Cardiac muscle cell (in vitro differentiated cells and primary cell): ENCODE measurements around the gene LRRC23. TPM values are rescaled to one million over a fixed set of nuclear protein-coding genes. Genes with fewer than 3 reads are reported as not detected.
A peak's percentile ranks its signal among the peaks of the same experiment; 100 is the strongest.

Experiments
- DNase-seq, 2 donors: peaks; one replicate each; pipeline versions ENCODE4 v3.0.0 to v3.0.0-alpha.2; 2010 to 2017; ENCODE audit warnings: low read depth in 1 of 2, low spot score in 1 of 2
- H3K27ac ChIP-seq: fragments of 200-600 bp; sonication (generic); 2 replicates; pipeline ENCODE4 v1.5.1; 2016
- H3K27me3 ChIP-seq: fragments of 200-600 bp; sonication (generic); 2 replicates; pipeline ENCODE4 v1.6.0; 2016; ENCODE audit warnings: control low read depth
- H3K36me3 ChIP-seq: fragments of 200-600 bp; sonication (generic); 2 replicates; pipeline ENCODE4 v1.5.1; 2016; ENCODE audit warnings: control low read depth
- H3K4me1 ChIP-seq: fragments of 200-600 bp; sonication (generic); 2 replicates; pipeline ENCODE4 v1.8.1; 2017; ENCODE audit warnings: low read depth, mild to moderate bottlenecking, mixed run types
- H3K4me3 ChIP-seq: fragments of 200-600 bp; sonication (generic); 2 replicates; pipeline ENCODE4 v1.5.1; 2016; ENCODE audit warnings: mild to moderate bottlenecking
- H3K9me3 ChIP-seq: fragments of 200-600 bp; sonication (generic); 2 replicates; pipeline ENCODE4 v1.5.1; 2017; ENCODE audit warnings: low read depth, mild to moderate bottlenecking, control low read depth
- polyA plus RNA-seq: library from polyadenylated mRNA; unstranded; fragments of >200 nt; fragmentation: Nextera tagmentation; extraction: Ambion mirVana; gene quantifications from 2 replicates; pipeline ENCODE4 v1.2.1, GENCODE V29; 2016
- total RNA-seq: library from RNA; depleted of rRNA; stranded (reverse); fragments of >200 nt; gene quantifications from 2 replicates; pipeline ENCODE4 v1.2.3, GENCODE V29; 2016
- TF ChIP-seq, protein P1 (sequence below): IDR thresholded peaks from 2 replicates; pipeline ENCODE4 v1.5.1; 2012; ENCODE audit warnings: low read depth, mild to moderate bottlenecking, low read length

Gene LRRC23
- total and polyA plus RNA-seq, 2 experiments from 2014 or later: 17.5 to 23.7 TPM

DNA sequence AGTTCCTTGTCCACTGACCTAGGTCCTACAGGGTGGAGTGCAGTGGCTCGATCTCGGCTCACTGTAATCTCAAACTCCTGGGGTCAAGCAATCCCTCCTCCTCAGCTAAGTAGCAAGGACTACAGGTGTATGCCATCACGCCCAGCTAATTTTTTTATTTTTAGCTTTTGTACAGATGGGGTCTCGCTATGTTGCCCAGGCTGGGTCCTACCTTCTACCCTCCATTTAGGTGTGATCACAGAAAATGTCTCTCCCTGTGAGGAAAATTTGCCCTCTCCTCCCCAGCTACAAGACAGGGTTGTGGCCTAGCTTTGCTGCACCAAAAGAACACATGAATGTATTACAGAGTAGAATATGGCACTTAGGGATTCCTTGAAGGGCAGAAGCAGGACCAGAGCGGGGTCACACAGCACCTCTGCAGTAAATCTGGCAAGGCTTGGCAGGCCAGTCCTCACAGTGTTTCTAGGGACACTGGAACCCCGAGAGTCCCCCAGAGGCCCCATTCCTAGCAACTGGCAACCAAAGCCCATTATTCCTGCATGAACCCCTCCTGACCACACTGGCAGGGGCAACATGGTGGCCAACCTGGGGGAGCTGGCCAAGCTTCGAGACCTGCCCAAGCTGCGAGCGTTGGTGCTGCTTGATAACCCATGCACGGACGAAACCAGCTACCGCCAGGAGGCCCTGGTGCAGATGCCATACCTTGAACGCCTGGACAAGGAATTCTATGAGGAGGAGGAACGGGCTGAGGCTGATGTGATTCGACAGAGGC lies 7.7 kb downstream of the LRRC23 start:
- no peaks in the 10 kb centered on the region for H3K27me3 ChIP-seq
- H3K27ac ChIP-seq: no peak overlapping the region
- no peak overlapping the region for H3K4me3 ChIP-seq
- DNase-seq: no peak
- H3K36me3 ChIP-seq: no peaks in the 10 kb centered on the region
- H3K4me1 ChIP-seq: no peaks in the 10 kb centered on the region
- no peaks in the 10 kb centered on the region for H3K9me3 ChIP-seq
- TF ChIP-seq, protein P1, sequence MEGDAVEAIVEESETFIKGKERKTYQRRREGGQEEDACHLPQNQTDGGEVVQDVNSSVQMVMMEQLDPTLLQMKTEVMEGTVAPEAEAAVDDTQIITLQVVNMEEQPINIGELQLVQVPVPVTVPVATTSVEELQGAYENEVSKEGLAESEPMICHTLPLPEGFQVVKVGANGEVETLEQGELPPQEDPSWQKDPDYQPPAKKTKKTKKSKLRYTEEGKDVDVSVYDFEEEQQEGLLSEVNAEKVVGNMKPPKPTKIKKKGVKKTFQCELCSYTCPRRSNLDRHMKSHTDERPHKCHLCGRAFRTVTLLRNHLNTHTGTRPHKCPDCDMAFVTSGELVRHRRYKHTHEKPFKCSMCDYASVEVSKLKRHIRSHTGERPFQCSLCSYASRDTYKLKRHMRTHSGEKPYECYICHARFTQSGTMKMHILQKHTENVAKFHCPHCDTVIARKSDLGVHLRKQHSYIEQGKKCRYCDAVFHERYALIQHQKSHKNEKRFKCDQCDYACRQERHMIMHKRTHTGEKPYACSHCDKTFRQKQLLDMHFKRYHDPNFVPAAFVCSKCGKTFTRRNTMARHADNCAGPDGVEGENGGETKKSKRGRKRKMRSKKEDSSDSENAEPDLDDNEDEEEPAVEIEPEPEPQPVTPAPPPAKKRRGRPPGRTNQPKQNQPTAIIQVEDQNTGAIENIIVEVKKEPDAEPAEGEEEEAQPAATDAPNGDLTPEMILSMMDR: no peak

DNA sequence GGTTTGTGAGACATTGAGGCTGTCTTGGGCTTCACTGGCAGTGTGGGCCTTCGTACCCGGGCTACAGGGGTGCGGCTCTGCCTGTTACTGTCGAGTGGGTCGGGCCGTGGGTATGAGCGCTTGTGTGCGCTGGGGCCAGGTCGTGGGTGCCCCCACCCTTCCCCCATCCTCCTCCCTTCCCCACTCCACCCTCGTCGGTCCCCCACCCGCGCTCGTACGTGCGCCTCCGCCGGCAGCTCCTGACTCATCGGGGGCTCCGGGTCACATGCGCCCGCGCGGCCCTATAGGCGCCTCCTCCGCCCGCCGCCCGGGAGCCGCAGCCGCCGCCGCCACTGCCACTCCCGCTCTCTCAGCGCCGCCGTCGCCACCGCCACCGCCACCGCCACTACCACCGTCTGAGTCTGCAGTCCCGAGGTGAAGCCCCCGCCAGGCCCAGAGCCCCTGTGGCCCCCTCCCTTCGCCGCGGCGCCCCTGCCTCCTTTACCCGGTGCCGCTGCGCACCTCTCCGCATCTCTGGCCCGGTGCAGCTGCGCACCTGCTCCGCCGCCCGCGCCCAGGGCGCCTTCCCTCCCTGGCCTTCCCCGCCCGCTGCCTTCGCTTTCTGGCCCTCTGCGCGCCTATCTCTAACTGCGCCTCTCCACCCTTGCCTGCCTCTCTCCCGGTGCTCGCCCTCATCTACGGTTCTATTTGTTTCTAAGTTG lies 9.8 kb downstream of the LRRC23 start, which contains the start of gene ENO2:
TSS of gene ENO2 (plus strand) at position 335 of the 701 bp plus-strand sequence. CDS start 1,253 bp downstream, outside the sequence.
- TF ChIP-seq, protein P1: no peak
- Histone ChIP-seq H3K36me3 (peaks cover 2% of the 10 kb centered on the region), H3K4me1 (no peaks in the 10 kb centered on the region), H3K9me3 (no peaks in the 10 kb centered on the region), H3K27ac (no peak within 1 kb of the TSS), H3K27me3 (no peaks in the 10 kb centered on the region), H3K4me3 (peak within 1 kb of the TSS; percentile 69)
- peak; percentile 66 to 80 for DNase-seq

DNA sequence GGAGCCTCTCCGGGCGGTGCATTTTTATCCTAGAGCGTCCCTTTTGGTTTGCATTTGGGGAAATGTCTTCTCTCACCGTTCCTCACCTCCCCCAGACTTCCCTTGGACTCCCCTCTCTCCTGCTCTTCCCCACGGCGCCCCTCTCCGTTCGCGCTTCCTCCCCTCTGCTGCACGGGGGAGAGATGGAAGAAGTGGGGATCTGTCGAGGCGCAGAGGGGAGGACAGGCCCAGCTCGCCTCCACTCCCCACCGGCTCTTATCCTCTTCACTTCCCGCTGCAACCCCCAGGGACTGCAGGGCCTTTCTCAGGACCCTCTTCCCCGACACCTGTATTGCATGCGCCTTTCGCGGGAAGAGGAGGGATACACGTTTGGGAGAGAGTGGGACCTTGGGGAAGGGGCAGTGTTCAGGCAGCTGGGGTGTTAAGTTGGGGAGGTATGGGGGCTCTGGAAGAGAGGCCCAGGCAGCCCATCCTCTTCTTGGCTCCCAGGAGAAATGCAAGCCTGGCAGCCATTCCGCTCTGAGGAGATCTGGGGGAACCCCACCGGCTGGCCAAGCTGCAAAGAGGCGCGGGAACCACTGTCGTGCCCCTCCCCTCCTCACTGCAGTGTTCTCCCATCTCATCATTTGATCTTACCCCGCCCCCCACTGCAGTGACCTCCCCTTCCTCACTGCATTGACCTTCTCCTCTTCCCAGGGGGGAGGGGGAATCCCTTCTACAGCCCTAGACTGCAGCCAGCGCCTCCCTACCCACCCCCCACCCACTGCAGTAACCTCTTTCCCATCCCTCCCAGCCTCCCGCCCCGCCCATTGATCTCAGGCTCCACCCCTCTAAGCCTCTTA lies 10.5 kb downstream of the LRRC23 start:
- no peaks in the 10 kb centered on the region for H3K27me3 ChIP-seq
- TF ChIP-seq, protein P1: no peak
- peak in 1 of 2 donors; percentile 27 for DNase-seq
- peaks cover 2% of the 10 kb centered on the region for H3K36me3 ChIP-seq
- no peaks in the 10 kb centered on the region for H3K4me1 ChIP-seq
- no peak overlapping the region for H3K27ac ChIP-seq
- H3K4me3 ChIP-seq: peak overlapping the region; percentile 69
- no peaks in the 10 kb centered on the region for H3K9me3 ChIP-seq

DNA sequence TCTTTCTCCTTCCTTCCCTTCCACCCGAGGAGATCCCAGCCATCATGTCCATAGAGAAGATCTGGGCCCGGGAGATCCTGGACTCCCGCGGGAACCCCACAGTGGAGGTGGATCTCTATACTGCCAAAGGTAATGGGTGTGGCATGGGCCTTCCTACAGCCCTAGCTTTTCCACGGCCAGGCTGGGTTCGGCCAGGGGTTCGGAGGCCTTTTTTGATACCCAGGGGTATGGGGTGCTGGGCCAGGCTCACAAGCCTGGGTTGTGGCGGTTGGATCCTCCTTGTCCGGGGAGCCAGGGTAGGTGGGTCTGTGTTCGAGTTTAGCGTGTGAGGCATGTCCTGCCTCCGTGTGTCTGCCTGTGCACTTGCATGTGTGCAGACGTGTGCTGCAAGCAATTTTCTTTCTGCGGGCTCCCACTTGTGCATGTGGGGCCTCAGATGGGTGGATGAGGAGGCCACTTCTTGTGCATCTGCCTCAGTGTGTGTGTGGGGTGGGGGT lies 11.2 kb downstream of the LRRC23 start:
- Histone ChIP-seq H3K4me1 (no peaks in the 10 kb centered on the region), H3K9me3 (no peaks in the 10 kb centered on the region), H3K27ac (no peak overlapping the region), H3K27me3 (no peaks in the 10 kb centered on the region), H3K4me3 (no peak overlapping the region), H3K36me3 (peaks cover 2% of the 10 kb centered on the region)
- DNase-seq: no peak
- TF ChIP-seq, protein P1: no peak
